C4-2B (cell line): ENCODE measurements around the gene COG5.

ENCODE experiments used
- H3K27ac ChIP-seq: fragments of 450-650 bp; 2 replicates; pipeline ENCODE4 v1.5.1; 2017
- CTCF ChIP-seq: fragments of 450-650 bp; conservative IDR thresholded peaks from 2 replicates; pipeline ENCODE4 v1.5.1; 2017; ENCODE audit warnings: mild to moderate bottlenecking
- ZFX ChIP-seq: fragments of 450-650 bp; IDR thresholded peaks from 2 replicates; pipeline ENCODE4 v1.6.1; 2017

The COG5 gene

GRCh38 chr7:107276220-107276827, 287.4 kb downstream of the COG5 start:
- no peak overlapping the region for H3K27ac ChIP-seq
- TF ChIP-seq CTCF, result no peak
- TF ChIP-seq ZFX, result no peak

GRCh38 chr7:107274506-107274905, 289.2 kb downstream of the COG5 start:
- no peak overlapping the region for H3K27ac ChIP-seq
- no peak for TF ChIP-seq ZFX
- no peak for TF ChIP-seq CTCF

GRCh38 chr7:107269790-107270189, 293.9 kb downstream of the COG5 start:
- TF ChIP-seq ZFX (no peak), CTCF (no peak)

GRCh38 chr7:107268594-107268993, 295.1 kb downstream of the COG5 start:
- TF ChIP-seq CTCF (no peak), ZFX (no peak)
- H3K27ac ChIP-seq, result no peak overlapping the region

More at GRCh38 chr7:107269790-107270189, 293.9 kb downstream of the COG5 start:
- H3K27ac ChIP-seq, result no peak overlapping the region

GRCh38 chr7:107267138-107267537, 296.6 kb downstream of the COG5 start:
- no peak overlapping the region for H3K27ac ChIP-seq
- TF ChIP-seq ZFX, result no peak
- TF ChIP-seq CTCF, result no peak

GRCh38 chr7:107264723-107265122, 299.0 kb downstream of the COG5 start:
- H3K27ac ChIP-seq, result no peak overlapping the region
- TF ChIP-seq ZFX (no peak), CTCF (no peak)

GRCh38 chr7:107262857-107263256, 300.9 kb downstream of the COG5 start:
- no peak overlapping the region for H3K27ac ChIP-seq
- TF ChIP-seq CTCF, result no peak
- TF ChIP-seq ZFX, result no peak
